Hematopoietic multipotent progenitor cell treated with erythropoietin and hydrocortisone succinate and interleukin-3 and kit ligand, for 17 days (in vitro differentiated cells): ENCODE results near the gene AP3M1.

ENCODE experiments used
- DNase-seq: peaks from one replicate; pipeline ENCODE4 v3.0.0-alpha.2; 2015; ENCODE audit warnings: low spot score

Gene AP3M1

DNA sequence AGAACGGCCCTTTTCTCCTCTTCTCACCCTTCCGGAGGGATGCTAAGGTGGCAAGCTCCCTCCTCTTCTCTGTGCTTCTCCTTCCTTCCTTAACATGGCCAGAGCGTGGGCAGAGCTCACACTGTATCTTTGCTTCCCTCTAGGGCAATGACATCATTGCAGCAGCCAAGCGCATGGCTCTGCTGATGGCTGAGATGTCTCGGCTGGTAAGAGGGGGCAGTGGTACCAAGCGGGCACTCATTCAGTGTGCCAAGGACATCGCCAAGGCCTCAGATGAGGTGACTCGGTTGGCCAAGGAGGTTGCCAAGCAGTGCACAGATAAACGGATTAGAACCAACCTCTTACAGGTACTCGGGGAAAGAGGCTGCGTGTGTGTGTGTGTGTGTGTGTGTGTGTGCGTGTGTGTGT lies 36.6 kb downstream of the AP3M1 start:
- no peak for DNase-seq

DNA sequence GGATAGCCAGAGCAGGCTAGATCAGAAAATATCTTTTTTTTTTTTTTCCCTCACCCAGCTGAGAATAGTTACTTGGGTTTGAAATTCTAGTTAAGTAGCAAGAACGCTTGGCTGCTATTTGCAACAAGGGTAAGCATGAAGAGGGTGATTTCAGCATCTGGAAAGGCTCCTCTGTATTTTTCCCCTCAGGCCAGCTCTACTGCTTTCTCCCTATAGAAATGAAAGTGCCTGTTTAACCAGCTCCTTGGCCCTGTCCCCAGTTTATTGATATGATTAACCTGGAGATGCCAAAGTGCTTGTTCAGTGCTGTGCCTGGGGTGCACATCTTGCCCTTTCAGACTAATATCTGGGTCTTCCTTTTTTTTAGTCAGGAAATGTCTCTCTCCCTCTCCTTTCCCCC lies 37.1 kb downstream of the AP3M1 start:
- no peak for DNase-seq

DNA sequence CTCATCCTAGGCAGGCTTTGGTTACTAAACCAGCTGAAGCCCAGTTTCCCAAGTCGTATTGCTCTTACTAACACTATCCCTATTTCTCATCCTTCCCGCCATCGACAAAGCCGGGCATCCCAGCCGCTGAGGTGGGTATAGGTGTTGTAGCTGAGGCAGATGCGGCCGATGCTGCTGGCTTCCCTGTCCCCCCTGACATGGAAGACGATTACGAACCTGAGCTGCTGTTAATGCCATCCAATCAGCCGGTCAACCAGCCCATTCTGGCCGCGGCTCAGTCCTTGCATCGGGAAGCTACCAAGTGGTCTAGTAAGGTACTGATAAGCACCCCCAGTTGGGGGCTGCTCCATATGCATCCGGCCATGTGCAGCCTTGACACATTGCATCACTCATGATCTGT lies 38.8 kb downstream of the AP3M1 start:
- no peak for DNase-seq

DNA sequence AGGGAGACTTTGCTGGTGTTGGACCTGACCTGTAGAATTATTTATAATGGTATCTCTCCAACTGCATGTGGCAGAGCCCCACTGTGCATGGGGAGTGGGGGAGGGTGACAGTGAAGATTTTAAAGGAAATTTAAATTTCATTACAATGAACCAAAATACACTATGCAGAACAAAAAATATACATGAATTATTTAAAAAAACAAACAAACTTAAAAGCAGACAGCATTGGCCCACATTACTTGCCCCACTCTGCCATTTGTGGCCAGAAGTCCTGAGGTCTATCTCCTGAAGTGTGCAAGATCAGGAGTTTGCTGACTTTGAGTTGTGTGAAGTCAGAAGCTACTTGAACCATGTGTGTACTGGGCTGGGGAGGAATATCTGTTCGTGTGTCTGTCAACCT lies 40.5 kb downstream of the AP3M1 start:
- DNase-seq: no peak

DNA sequence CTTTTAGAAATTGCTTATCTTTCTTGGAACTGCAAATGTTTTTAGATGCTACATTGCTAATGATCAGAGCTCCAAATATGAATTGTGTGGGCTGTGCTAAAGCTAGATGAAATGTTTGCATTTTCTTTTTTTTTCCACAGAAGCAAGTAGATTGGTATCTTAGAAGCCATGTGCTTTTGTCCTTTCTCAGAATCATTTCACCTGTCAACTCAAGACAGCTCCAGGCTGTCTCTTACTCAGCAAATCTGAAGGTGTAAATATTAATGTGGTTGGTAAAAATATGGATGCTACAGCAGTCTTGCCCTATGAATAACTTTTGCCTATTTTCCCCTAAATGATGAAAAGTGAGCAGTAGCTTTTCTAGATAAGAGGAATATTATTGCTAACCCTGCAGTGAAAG lies 41.2 kb downstream of the AP3M1 start:
- DNase-seq: no peak

DNA sequence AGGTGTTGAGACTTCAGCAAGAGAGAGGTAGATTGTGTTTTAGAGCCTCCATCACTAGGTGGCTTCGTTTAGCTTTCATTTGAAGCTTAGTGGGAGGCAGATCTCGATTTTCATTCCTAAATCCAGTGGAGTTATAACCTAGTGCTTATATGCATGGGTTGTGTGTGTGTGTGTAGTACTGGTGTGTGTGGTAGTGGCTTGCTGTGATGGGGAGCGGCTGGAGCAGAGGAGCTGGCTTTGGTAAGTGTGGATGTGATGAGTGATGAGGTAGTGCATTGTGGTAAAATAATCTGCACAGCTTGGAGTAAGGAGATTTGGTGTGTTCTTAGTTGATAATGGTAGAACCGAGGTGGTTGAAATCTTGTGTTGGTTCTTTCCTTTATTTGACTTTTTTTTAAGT lies 43.2 kb downstream of the AP3M1 start:
- DNase-seq: no peak

DNA sequence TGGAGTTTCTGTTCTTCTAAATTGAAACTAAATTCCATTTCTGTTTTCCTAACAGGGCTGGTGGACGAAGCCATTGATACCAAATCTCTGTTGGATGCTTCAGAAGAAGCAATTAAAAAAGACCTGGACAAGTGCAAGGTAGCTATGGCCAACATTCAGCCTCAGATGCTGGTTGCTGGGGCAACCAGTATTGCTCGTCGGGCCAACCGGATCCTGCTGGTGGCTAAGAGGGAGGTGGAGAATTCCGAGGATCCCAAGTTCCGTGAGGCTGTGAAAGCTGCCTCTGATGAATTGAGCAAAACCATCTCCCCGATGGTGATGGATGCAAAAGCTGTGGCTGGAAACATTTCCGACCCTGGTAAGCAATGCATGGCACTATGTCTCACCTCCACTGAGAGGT lies 45.6 kb downstream of the AP3M1 start:
- no peak for DNase-seq

DNA sequence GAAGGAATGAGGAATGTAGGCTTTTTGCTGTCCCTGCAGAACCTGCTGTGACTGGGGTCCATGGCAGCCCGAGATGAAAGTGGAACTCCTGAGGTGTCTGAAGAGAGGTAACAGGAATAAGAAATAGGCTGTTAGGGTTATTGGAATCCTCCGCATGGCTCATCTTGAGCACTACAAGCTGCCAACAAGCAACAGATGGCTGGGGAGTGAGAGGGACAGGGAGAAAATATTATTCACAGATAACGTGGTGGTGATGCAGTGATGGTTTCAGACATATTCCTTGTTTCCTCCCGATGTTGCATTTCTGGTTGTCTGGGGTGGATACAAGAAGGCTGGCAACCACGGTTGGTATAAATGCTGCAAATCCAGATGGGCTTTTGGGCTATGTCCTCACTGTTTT lies 46.1 kb downstream of the AP3M1 start:
- DNase-seq: no peak

DNA sequence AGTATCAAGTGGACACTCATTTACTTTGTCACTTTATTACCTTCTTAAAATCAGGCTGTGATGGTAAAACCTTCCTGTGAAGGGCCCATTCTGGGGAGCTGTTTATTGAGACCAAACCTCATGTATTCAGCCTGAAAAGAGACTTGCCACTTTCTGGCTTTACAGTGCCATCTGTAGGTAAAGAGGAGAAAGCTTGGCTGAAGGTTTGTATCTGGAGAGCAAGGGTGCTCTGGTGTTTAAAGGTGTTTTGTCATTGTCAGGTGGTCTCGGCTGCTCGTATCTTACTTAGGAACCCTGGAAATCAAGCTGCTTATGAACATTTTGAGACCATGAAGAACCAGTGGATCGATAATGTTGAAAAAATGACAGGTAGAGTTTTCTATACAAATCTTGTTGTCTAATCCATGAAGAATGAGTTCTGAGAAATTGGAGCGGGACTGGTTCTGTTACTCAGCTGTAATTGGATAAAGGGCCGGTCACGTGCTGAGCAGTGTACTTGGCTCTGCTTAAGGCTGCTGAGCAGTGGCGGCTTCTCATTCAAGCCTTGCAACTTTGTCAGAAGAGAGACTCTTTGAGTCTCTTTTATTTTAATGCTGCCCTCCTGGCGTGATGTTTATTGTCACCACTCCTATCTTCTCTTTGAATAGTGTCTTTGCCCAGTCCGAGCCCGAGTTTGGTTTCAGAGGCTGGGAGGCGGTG lies 46.9 kb downstream of the AP3M1 start:
- DNase-seq: peak; percentile 27

DNA sequence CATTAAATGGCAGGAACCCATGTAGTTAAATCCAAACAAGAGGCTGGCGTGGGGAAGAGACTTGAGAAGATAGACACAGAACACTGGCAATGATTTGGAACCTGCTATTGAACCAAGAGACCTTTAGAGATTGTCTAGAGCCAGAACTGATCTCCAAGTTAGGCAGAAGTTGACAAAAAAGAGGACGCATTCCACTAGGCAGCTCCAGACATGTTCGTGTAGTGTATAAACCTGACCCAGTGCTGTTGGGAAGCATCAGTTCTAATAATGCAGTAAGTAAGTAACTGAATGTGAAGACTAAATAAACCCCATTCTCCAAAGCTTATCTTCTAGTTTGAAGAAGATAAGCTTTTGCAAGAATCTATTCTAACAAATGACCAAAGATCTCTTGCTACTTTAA lies 50.8 kb downstream of the AP3M1 start:
- no peak for DNase-seq

DNA sequence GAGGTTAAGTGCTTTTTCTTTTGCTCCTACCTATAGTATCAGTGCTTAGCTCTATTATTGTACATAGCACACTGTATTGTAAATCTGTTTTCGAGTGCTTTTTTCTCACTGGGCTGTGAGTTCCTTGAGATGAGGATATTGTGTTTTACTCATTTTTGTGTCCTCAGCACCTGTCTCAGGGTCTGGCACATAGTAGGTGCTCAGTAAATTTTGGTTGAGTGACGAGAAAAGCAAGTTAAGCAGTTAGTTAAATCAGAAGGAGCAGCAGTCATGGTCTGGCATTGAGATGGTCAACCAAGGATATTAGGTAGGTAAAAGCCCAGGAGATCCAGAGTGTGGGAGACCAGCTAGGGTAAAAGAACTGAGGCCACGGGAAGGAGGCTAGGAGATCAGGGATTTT lies 51.2 kb downstream of the AP3M1 start:
- DNase-seq: no peak

DNA sequence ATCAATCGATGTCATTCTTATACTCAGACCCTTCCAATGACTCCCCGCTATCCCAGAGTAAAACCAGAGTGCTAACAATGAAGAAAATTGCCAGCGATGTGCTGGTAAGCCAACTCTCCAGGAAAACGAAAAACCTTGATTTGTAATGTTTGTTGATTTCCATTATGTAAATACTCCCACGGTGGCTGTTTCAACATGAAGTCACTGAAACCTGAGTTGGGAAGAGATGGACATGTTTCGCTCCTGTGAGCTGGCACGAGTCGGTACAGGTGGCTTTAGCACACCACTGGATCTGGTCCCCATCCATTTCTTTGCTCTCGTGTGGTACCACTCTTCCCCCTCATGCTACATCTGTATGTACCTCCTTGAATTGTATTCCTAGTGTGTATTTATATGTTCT lies 52.9 kb downstream of the AP3M1 start:
- no peak for DNase-seq

DNA sequence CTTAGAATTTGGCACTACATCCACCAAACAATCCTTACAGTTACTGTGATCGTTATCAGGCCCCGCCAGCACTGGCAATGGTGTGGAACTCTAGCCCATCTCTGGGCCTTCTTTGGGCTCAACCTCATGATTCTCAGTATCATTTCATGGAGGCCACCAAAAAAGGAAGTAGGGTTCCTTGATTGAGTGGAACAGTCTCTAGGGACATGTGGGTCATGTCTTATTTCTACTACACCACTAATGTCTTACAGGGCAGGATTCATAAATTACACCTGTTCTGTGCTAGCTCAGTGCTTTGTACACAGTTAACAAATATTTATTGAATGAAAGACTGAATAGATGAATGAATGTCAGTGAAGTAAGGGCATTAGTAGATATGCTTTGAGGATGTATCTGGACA lies 53.9 kb downstream of the AP3M1 start:
- no peak for DNase-seq

DNA sequence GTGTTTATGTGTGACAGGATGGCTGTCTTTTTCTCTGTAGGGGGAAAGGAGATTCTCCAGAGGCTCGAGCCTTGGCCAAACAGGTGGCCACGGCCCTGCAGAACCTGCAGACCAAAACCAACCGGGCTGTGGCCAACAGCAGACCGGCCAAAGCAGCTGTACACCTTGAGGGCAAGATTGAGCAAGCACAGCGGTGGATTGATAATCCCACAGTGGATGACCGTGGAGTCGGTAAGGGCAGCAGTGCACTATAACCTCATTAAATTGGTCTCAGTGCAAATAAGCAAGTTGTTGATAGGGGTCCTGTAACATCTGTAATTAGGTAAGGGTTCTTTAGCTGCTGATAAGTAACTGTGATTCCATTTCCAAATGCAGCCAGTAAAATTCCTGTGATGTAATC lies 56.4 kb downstream of the AP3M1 start:
- no peak for DNase-seq

DNA sequence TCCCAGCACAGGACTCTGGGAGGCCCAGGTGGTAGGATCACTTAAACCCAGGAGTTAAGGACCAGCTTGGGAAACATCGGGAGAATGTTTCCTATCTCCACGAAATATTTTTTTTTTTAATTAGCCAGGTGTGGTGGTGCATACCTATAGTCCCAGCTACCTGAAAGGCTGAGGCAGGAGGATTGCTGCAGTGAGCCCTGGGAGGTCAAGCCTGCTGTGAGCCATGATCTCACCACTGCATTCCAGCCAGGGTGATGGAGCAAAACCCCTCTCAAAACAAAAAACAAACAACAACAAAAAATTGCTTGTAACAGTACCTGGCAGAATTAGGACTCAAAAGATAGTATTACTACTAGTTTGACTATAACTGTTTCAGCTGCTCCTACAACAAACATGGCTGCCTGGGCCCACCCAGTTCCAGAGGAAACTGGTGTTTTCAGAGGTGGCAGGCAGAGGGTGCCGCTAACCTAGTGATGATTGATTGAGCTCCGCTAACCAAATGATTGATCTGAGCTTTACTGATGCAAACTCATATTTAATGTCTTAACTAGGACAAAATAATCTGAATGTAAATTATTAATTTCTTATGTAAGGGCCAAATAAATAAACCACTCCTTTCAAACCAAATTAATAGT lies 57.0 kb downstream of the AP3M1 start:
- no peak for DNase-seq

DNA sequence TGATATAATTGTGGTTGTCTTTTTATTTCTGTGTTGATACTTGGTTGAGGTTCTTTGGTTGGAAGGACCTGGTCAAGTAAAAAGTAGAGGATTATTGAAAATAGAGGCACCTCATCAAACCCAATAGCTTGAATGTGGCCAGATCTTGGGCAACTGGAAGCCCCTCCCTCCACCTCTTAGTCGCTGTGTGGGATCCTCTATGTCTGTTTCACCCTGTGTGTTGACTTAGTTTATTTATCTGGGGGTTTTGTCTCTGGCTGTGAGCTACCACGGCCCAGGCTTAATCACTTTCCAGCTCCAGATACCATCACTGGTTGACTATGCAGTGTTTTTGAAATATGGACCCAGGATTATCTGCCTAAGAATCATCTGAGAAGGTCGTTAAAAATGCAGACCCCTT lies 58.3 kb downstream of the AP3M1 start:
- DNase-seq: no peak

DNA sequence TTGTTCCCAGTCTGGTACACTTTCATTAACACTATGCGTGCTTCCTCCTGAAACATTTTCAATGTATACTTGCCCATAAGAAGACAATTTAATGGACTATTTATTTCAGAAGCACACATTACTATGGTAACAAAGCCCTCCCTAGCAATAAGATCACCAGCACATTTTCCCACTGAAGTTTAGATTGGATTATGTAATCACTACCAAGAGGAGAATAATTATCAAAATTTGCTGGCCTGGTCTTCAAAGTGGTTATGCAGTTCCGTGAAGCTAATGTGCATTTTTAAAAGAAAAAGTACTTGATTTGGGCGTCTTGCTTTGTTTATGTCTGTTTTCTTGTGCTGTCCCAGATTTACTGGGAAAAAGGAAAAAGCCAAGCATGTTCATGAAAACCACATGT lies 61.9 kb downstream of the AP3M1 start:
- DNase-seq: no peak

DNA sequence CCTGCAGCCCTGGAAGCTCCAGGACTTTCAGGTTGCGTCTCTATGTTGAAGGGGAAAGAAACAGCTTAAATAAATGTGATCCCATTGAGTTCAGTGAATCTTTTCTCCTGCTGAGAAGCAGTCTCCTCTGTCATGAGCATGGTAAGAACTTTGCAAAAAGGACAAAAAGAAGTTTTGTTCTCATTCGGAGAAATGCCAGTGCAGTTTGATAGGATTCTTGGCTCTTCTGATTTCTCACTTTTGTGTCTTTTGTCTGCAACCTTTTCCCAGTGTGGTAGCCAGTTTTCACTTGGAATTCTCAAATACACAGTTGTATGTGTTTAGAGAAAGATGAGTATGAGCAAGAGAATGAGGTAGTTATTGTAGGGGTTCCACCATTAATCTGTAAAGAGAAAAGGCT lies 64.3 kb downstream of the AP3M1 start:
- DNase-seq: no peak

DNA sequence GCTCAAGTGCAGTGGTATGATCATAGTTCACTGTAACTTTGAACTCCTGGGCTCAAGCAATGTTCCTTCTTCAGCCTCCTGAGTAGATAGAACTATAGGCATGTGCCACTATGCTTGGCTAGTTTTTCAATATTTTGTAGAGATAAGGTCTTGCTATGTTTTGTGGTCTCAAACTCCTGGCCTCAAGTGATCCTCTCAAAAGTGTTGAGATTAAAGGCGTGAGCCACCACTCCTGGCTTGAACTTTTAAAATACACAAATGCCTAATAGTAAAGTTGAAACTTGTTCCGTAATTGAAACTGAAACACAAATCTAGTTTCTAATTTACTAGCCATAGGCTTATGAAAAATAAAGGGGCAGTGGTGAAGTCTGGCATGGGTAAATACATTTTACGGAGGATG lies 65.7 kb downstream of the AP3M1 start:
- no peak for DNase-seq

DNA sequence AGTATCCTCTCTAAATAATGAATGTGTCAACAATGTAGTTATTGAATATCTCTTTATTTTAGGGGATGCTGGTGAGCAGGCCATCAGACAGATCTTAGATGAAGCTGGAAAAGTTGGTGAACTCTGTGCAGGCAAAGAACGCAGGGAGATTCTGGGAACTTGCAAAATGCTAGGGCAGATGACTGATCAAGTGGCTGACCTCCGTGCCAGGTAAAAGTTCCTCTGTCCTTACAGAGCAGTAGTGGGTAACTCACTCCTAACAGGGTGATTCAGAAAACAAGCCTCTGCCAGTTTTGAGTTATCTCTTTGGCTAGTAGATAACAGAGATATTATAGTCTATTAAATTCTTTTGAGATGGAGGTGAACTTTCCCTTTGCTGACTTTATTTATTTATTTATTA lies 67.3 kb downstream of the AP3M1 start:
- DNase-seq: no peak

DNA sequence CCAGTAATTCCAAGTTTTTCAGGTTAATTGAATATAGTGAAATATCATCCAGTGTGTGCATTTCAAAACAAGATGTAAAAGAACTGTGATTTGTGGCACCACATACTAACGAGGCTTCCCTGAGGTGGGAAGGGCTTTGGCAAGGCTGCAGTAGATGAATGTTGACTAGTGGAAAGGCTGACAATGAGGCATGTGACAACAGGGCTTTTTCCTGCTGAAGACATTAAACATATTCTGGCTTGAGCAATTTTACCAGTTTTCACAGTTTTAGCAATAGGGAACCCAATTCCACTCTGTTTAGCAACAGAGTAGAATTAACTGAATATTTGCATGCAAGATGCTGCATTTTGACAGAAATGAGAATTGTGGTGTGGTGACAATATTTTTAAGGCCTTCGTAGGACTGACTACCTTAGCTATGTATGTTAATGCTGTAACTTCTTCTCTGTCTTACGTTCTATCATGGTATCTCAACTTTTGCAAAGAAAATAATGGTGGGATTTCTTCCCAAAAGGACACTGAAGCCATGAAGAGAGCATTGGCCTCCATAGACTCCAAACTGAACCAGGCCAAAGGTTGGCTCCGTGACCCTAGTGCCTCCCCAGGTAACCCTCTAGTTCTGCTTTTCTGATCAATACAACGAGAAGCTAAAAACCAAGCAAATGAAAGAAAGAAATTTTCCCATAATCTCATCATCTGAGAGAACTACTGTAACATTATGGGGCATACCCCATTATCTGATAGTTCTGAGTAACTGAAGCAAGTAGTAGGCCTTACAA lies 68.5 kb downstream of the AP3M1 start:
- no peak for DNase-seq

DNA sequence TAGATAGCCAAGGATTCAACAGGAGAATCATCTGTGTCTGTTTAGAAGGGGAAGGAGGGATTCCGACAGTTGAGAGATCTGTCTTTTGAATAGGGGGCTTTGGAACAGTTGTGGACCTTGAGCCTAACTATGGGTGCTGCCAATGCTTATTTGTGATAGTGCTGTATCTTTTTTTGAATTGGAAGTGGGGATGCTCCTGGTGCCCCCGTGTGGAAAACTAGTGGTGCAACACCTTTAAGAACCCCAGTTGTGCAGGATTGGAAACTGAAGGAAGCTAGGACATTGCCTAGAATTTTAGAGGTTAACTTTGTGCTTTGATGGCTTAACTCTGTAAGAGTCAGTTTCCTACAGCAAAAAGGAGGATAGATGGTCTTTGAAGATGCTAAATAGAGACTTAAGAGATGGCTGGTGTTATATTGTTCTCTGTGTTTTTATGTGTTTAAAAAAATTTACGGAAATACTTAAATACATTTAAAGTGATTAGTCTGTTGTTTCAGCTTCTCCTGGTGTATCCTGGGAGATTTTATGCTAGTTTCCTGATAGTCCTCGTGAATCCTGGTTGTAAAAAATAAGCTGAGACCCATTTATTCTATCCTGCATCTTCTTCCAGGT lies 69.3 kb downstream of the AP3M1 start:
- DNase-seq: peak; percentile 71

DNA sequence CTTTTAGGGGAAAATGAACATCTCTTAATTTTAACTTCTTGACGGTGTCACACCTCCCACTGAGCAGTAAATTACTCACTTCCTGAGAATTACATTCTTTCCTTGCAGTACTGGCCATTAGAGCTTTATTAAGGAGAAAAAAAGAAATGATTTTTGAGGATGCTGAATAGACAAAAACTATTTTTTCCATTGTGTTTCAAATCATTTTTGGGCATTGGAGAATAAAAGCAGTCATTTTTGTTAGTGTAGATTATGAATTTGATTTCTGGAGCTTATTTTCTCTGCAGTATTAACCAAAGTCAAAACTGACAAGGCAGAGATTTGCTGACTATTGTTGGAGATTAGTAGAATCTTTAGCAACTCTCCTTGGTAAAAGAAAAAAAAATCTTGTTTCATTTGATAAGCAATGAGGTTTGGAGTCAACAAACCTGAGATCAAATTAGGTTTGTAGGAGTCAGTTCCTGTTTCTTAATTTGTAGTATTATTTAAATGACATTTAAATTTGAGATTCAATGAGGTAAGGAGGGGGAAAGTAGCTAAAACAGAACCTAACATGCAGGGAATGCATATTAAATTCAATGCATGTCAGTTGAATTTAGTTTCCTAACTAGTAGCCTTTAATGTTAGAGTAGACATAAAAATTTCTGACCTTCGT lies 70.6 kb downstream of the AP3M1 start:
- DNase-seq: no peak
